SK-N-SH (cell line): ENCODE measurements around the gene MYO3A. TPM values are rescaled to one million over a fixed set of nuclear protein-coding genes. Genes with fewer than 3 reads are reported as not detected.

Experiments used
- CTCF ChIA-PET: fragments of 300-600, 350-600 bp; formaldehyde crosslinking; extraction: SDS; loops from one replicate; lab custom pipeline; 2021; lab: Yijun Ruan, JAX
- POLR2A ChIA-PET: fragments of 350-600 bp; sonication (Branson Sonifier 250); formaldehyde crosslinking; extraction: SDS; loops from one replicate; lab custom pipeline; 2020; ENCODE audit warnings: antibody characterized with exemption, inconsistent platforms; lab: Yijun Ruan, JAX
- DNase-seq: peaks from one replicate; pipeline ENCODE4 v3.0.0; 2012
- H2AFZ ChIP-seq: fragments of 200-600 bp; sonication (generic); 2 replicates; pipeline ENCODE4 v1.8.1; 2016; ENCODE audit warnings: antibody characterized with exemption, mild to moderate bottlenecking, low read depth
- H3F3A ChIP-seq: fragments of 200-600 bp; sonication (generic); replicated peaks from 2 replicates; pipeline ENCODE3; 2016; ENCODE audit warnings: antibody characterized with exemption, mild to moderate bottlenecking; ENCODE audit not compliant: insufficient read depth
- H3K27ac ChIP-seq, 2 experiments: fragments of 200-500 bp in 1 of 2; fragments of 200-600 bp in 1 of 2; sonication (Bioruptor generic) in 1 of 2; sonication (generic), shearing (Covaris generic) in 1 of 2; 2 replicates each; pipeline versions ENCODE4 v1.5.1 to v1.6.1; 2014 to 2016; ENCODE audit warnings: low read depth in 2 of 2, inconsistent platforms in 1 of 2, low read length in 1 of 2, mild to moderate bottlenecking in 1 of 2, mixed read lengths in 1 of 2
- H3K27me3 ChIP-seq: fragments of 200-600 bp; sonication (generic), shearing (Covaris generic); 2 replicates; pipeline ENCODE4 v1.6.1; 2016; ENCODE audit warnings: mixed run types; ENCODE audit not compliant: insufficient read depth
- H3K36me3 ChIP-seq, 2 experiments: fragments of 200-500 bp in 1 of 2; fragments of 200-600 bp in 1 of 2; sonication (Bioruptor generic) in 1 of 2; sonication (generic) in 1 of 2; replicated peaks in 1 of 2; 2 replicates each; pipeline versions ENCODE3 to v1.5.1; 2014 to 2016; ENCODE audit warnings: low read length in 1 of 2, mild to moderate bottlenecking in 1 of 2; ENCODE audit not compliant: insufficient read depth in 2 of 2, control insufficient read depth in 1 of 2
- H3K4me1 ChIP-seq, 2 experiments: fragments of 200-500 bp in 1 of 2; fragments of 200-600 bp in 1 of 2; sonication (Bioruptor generic) in 1 of 2; sonication (generic), shearing (Covaris generic) in 1 of 2; 2 replicates each; pipeline versions ENCODE4 v1.5.1 to v1.6.1; 2014 to 2016; ENCODE audit warnings: low read depth in 1 of 2, low read length in 1 of 2, mixed run types in 1 of 2; ENCODE audit not compliant: insufficient read depth in 2 of 2, control insufficient read depth in 1 of 2
- H3K4me2 ChIP-seq: fragments of 200-600 bp; sonication (generic), shearing (Covaris generic); 2 replicates; pipeline ENCODE4 v1.6.1; 2017; ENCODE audit warnings: mixed run types
- H3K4me3 ChIP-seq, 2 experiments: fragments of 200-500 bp in 1 of 2; fragments of 200-600 bp in 1 of 2; sonication (Bioruptor generic) in 1 of 2; sonication (generic), shearing (Covaris generic) in 1 of 2; 2 replicates each; pipeline versions ENCODE4 v1.5.1 to v1.8.1; 2014 to 2016; ENCODE audit warnings: low read depth in 2 of 2, inconsistent platforms in 1 of 2, low read length in 1 of 2, mild to moderate bottlenecking in 1 of 2, mixed read lengths in 1 of 2, moderate library complexity in 1 of 2
- H3K79me2 ChIP-seq: fragments of 200-600 bp; sonication (generic); 2 replicates; pipeline ENCODE4 v1.8.1; 2017; ENCODE audit warnings: mild to moderate bottlenecking; ENCODE audit not compliant: insufficient read depth
- H3K9ac ChIP-seq: fragments of 200-600 bp; sonication (generic); 2 replicates; pipeline ENCODE4 v1.6.1; 2017; ENCODE audit warnings: mixed run types
- H3K9me2 ChIP-seq: fragments of 200-600 bp; sonication (generic); 2 replicates; pipeline ENCODE4 v1.6.1; 2017; ENCODE audit warnings: mixed run types
- H3K9me3 ChIP-seq: fragments of 200-600 bp; sonication (generic); 2 replicates; pipeline ENCODE4 v1.6.1; 2017; ENCODE audit warnings: mixed run types, mild to moderate bottlenecking, moderate library complexity
- H4K20me1 ChIP-seq: fragments of 200-600 bp; sonication (generic); 2 replicates; pipeline ENCODE4 v1.6.1; 2017; ENCODE audit warnings: mild to moderate bottlenecking, mixed run types; ENCODE audit not compliant: insufficient read depth
- FOSL2 ChIP-seq: IDR thresholded peaks from 2 replicates; pipeline ENCODE4 v1.4.0; 2012; ENCODE audit warnings: low read depth, mild to moderate bottlenecking, moderate library complexity, borderline replicate concordance
- POLR2AphosphoS5 ChIP-seq: IDR thresholded peaks from 2 replicates; pipeline ENCODE4 v1.6.1; 2012; ENCODE audit warnings: low read depth, low read length
- RAD21 ChIP-seq: IDR thresholded peaks from 2 replicates; pipeline ENCODE4 v1.6.1; 2012; ENCODE audit warnings: mild to moderate bottlenecking, low read length
- RCOR1 ChIP-seq: fragments of 150-350 bp; IDR thresholded peaks from 2 replicates; pipeline ENCODE4 v1.6.1; 2017; ENCODE audit warnings: antibody characterized with exemption, low read length
- RXRA ChIP-seq: IDR thresholded peaks from 2 replicates; pipeline ENCODE4 v1.4.0; 2012; ENCODE audit warnings: low read depth, mild to moderate bottlenecking, borderline replicate concordance
- SIN3A ChIP-seq: IDR thresholded peaks from 2 replicates; pipeline ENCODE4 v1.6.1; 2012; ENCODE audit warnings: low read depth, mild to moderate bottlenecking, low read length, moderate library complexity, borderline replicate concordance
- TEAD4 ChIP-seq: IDR thresholded peaks from 2 replicates; pipeline ENCODE4 v1.4.0; 2012; ENCODE audit warnings: mild to moderate bottlenecking, borderline replicate concordance; ENCODE audit not compliant: insufficient read depth
- WGBS: methylation state at CpG from one replicate; pipeline ENCODE4 v1.1.6; 2017; ENCODE audit warnings: low lambda C conversion rate; 5-methylcytosine and 5-hydroxymethylcytosine counted together
- polyA plus RNA-seq, 3 experiments: library from polyadenylated mRNA; depleted of rRNA; stranded (reverse); fragments of >200 nt; gene quantifications; 2 replicates each; pipeline ENCODE4 v1.2.3, GENCODE V29; 2012
- TF ChIP-seq, protein P1 (sequence below): fragments of 150-350 bp; IDR thresholded peaks from 2 replicates; pipeline ENCODE4 v1.6.1; 2016; ENCODE audit warnings: mild to moderate bottlenecking, low read depth, low read length
- TF ChIP-seq, protein P2 (sequence below): IDR thresholded peaks from 2 replicates; pipeline ENCODE4 v1.4.0; 2012; ENCODE audit warnings: low read depth
- TF ChIP-seq, protein P3 (sequence below): fragments of 200-600 bp; sonication (generic); IDR thresholded peaks from 2 replicates; pipeline ENCODE4 v1.6.1; 2017; ENCODE audit warnings: antibody characterized with exemption, mild to moderate bottlenecking, moderate library complexity
- TF ChIP-seq, protein P4 (sequence below): IDR thresholded peaks from 2 replicates; pipeline ENCODE4 v1.6.1; 2012; ENCODE audit warnings: mild to moderate bottlenecking, low read depth, low read length, moderate library complexity

The MYO3A gene
- polyA plus RNA-seq, 1 of the 3 experiments (the other 2 are of a cell fraction) = not detected

DNA sequence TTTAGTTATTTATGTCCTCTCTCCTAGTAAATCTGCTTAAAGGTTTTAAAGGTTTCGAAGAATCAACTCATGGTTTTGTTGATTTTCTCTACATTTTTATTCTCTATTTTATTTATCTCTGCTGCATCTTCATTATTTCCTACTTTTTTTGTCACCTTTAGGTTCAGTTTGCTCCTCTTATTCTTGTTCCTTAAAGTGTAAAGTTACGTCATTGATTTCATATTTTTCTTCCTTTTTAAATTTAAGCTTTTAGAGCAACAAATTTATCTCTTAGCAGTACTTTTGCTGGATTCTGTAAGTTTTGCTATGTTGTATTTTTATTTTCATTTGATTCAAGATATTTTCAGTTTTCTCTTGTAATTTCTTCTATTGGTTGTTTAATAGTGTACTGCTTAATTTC, 10.7 kb downstream of the MYO3A start (continued):
- TF ChIP-seq, protein P1, sequence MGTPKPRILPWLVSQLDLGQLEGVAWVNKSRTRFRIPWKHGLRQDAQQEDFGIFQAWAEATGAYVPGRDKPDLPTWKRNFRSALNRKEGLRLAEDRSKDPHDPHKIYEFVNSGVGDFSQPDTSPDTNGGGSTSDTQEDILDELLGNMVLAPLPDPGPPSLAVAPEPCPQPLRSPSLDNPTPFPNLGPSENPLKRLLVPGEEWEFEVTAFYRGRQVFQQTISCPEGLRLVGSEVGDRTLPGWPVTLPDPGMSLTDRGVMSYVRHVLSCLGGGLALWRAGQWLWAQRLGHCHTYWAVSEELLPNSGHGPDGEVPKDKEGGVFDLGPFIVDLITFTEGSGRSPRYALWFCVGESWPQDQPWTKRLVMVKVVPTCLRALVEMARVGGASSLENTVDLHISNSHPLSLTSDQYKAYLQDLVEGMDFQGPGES = no peak
- TF ChIP-seq RCOR1 (no peak), RXRA (no peak), TEAD4 (no peak), RAD21 (no peak)
- TF ChIP-seq, protein P2, sequence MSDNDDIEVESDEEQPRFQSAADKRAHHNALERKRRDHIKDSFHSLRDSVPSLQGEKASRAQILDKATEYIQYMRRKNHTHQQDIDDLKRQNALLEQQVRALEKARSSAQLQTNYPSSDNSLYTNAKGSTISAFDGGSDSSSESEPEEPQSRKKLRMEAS = no peak

DNA sequence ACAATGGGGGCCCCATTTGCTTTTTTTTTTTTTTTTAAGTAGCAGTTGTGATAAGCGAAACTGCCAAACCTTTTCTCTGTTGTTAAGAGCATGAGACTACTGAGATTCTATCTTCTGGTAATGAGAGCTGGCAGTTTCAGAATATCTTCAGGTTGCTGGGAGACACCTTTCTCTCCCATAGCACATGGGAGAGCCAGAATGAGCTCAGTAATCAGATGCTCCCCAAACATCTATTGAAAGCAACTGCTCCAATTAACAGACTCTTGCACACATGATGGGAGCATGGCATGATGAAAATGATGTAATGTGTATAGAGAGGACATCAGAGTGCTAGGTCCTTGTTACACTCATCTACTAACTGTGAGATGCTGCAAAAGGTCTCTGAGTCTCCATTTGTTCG, 18.8 kb downstream of the MYO3A start:
- no peak overlapping the region for H2AFZ ChIP-seq
- CTCF ChIA-PET = no interaction called here
- H3K9me2 ChIP-seq = no peaks in the 10 kb centered on the region
- H3K27ac ChIP-seq = no peak overlapping the region
- no peaks in the 10 kb centered on the region for H3K79me2 ChIP-seq
- TF ChIP-seq, protein P3, sequence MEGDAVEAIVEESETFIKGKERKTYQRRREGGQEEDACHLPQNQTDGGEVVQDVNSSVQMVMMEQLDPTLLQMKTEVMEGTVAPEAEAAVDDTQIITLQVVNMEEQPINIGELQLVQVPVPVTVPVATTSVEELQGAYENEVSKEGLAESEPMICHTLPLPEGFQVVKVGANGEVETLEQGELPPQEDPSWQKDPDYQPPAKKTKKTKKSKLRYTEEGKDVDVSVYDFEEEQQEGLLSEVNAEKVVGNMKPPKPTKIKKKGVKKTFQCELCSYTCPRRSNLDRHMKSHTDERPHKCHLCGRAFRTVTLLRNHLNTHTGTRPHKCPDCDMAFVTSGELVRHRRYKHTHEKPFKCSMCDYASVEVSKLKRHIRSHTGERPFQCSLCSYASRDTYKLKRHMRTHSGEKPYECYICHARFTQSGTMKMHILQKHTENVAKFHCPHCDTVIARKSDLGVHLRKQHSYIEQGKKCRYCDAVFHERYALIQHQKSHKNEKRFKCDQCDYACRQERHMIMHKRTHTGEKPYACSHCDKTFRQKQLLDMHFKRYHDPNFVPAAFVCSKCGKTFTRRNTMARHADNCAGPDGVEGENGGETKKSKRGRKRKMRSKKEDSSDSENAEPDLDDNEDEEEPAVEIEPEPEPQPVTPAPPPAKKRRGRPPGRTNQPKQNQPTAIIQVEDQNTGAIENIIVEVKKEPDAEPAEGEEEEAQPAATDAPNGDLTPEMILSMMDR = no peak
- no peak for TF ChIP-seq SIN3A
- TF ChIP-seq FOSL2 = no peak
- no peak for TF ChIP-seq POLR2AphosphoS5
- TF ChIP-seq, protein P4, sequence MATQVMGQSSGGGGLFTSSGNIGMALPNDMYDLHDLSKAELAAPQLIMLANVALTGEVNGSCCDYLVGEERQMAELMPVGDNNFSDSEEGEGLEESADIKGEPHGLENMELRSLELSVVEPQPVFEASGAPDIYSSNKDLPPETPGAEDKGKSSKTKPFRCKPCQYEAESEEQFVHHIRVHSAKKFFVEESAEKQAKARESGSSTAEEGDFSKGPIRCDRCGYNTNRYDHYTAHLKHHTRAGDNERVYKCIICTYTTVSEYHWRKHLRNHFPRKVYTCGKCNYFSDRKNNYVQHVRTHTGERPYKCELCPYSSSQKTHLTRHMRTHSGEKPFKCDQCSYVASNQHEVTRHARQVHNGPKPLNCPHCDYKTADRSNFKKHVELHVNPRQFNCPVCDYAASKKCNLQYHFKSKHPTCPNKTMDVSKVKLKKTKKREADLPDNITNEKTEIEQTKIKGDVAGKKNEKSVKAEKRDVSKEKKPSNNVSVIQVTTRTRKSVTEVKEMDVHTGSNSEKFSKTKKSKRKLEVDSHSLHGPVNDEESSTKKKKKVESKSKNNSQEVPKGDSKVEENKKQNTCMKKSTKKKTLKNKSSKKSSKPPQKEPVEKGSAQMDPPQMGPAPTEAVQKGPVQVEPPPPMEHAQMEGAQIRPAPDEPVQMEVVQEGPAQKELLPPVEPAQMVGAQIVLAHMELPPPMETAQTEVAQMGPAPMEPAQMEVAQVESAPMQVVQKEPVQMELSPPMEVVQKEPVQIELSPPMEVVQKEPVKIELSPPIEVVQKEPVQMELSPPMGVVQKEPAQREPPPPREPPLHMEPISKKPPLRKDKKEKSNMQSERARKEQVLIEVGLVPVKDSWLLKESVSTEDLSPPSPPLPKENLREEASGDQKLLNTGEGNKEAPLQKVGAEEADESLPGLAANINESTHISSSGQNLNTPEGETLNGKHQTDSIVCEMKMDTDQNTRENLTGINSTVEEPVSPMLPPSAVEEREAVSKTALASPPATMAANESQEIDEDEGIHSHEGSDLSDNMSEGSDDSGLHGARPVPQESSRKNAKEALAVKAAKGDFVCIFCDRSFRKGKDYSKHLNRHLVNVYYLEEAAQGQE = no peak
- H3K4me1 ChIP-seq = no peaks in the 10 kb centered on the region
- no peak overlapping the region for H3K4me2 ChIP-seq
- H4K20me1 ChIP-seq = no peaks in the 10 kb centered on the region
- no peak for DNase-seq
- POLR2A ChIA-PET = no interaction called here
- no peaks in the 10 kb centered on the region for H3F3A ChIP-seq
- H3K9ac ChIP-seq = no peak overlapping the region
- WGBS = 0% methylated on average over 2 of the region's 2 CpGs
- H3K36me3 ChIP-seq = no peaks in the 10 kb centered on the region
- no peaks in the 10 kb centered on the region for H3K27me3 ChIP-seq
- H3K9me3 ChIP-seq = no peaks in the 10 kb centered on the region; the same call in 1 of the 2 replicates
- no peak overlapping the region for H3K4me3 ChIP-seq
